ENCODE results near the gene CCDC86. TPM values are rescaled to one million over a fixed set of nuclear protein-coding genes. Genes with fewer than 3 reads are reported as not detected.

CCDC86 gene
- total and polyA plus RNA-seq, 9 of the 15 experiments (the other 6 are each of a cell fraction or from before 2014, with no cell fraction given) = 4.6 to 102 (median 25.2) TPM

DNA sequence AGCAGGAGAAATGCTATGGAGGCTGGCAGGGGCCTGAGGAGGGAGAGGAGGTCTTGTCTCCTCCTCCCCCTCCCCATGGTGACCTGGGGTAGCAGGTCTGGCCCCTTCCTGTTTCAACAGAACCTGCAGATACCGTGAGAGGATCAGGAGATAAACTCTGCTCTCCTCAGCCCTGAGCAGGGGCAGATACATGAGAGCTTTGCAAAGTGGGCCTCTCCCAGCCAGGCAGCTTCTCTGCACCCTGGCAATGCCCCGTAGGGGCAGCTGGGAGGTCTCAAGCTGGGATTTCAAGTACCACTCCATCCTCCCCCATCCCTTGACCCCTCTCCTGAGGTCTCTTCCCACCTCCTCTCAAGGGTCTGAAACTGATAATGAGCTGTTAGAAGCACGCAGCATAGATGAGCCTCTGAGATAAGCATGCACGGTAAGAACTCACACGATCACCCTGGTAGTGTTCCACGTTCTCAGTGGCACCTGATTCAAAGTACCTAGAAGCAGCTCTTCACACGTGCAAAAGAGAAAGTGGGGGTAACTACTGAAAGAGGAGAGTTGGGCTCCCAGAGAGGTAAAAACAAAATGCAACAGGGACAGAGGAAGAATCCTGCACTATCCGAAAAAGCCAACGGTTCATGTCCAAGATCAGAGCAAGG lies 4.9 kb upstream of the CCDC86 start (continued):
- TF ChIP-seq, protein P1, sequence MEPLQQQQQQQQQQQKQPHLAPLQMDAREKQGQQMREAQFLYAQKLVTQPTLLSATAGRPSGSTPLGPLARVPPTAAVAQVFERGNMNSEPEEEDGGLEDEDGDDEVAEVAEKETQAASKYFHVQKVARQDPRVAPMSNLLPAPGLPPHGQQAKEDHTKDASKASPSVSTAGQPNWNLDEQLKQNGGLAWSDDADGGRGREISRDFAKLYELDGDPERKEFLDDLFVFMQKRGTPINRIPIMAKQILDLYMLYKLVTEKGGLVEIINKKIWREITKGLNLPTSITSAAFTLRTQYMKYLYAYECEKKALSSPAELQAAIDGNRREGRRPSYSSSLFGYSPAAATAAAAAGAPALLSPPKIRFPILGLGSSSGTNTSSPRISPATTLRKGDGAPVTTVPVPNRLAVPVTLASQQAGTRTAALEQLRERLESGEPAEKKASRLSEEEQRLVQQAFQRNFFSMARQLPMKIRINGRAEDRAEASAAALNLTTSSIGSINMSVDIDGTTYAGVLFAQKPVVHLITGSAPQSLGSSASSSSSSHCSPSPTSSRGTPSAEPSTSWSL (CRISPR knock-in tag; IDR thresholded peaks at IDR 0.05; ENCODE audit: borderline replicate concordance) = no peak

DNA sequence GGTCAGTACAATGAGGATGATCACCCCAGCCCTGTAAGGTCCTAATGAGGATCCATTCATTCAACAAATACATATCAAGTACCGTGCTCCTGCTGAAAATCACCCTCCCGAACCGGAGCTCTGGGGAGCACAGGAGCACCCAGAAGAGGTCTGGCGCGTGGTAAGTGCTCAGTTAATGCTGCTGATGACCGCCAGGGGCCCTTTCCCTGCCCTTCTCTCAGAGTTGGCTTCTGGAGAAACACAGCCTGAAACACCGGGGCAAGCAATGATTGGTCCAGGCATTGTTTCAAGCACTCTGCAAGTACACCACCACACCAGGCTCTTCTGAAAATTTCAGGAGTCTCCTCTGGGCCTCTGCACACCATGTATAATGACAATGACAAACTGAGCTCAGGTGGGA lies 3.8 kb upstream of the CCDC86 start:
- FAIRE-seq = peak; percentile 76
- in situ Hi-C loops (cut with MboI) = loop anchor here (5.0 kb wide), 2 partner anchors 54 to 339 kb away; no protein-coding TSS in a partner anchor
- Histone ChIP-seq H3K36me3 (ENCODE audit: control insufficient read depth, insufficient read depth, low read length) (no peaks in the 10 kb centered on the region), H2AFZ (ENCODE audit: low read depth, low read length) (peak overlapping the region; percentile 71), H3K9ac (ENCODE audit: insufficient read depth in 1 of 2, low read depth in 2 of 2, low read length in 2 of 2) (peak overlapping the region in 1 of 2 experiments; percentile 50; a peak in 1 of 4 replicates), H3K27ac (ENCODE audit: extremely low read depth, low read depth, low read length) (no peak overlapping the region), H3K9me3 (replicated peaks; ENCODE audit: control insufficient read depth, insufficient read depth, low read depth, low read length) (no peaks in the 10 kb centered on the region), H3K27me3 (ENCODE audit: control insufficient read depth in 2 of 2, insufficient read depth in 2 of 2, low read length in 2 of 2) (no peaks in the 10 kb centered on the region), H3K4me3 (no peak overlapping the region), H3K4me2 (ENCODE audit: insufficient read depth, low read length) (no peak overlapping the region), H3K79me2 (ENCODE audit: control insufficient read depth, insufficient read depth, low read length) (peaks cover 13% of the 10 kb centered on the region), H3K4me1 (replicated peaks in 1 of 2; ENCODE audit: control insufficient read depth in 2 of 2, insufficient read depth in 2 of 2, low read length in 2 of 2) (peaks cover 19 to 27% of the 10 kb centered on the region in 2 experiments), H3K9me1 (ENCODE audit: control insufficient read depth, insufficient read depth, low read length) (no peaks in the 10 kb centered on the region), H4K20me1 (replicated peaks; ENCODE audit: control insufficient read depth, insufficient read depth, low read length) (no peaks in the 10 kb centered on the region)
- DNase-seq (ENCODE audit: extremely low read depth in 1 of 4, low spot score in 3 of 4) = peak; percentile 61 to 71 (median 67)
- intact Hi-C loops (cut with micrococcal nuclease) = no loop called here
- no TSS peak for BruUV-seq (replicated peaks)
- WGBS (ENCODE audit: insufficient coverage, low coverage, missing lambda C conversion rate) = 22% methylated on average over 7 of the region's 7 CpGs
- peak; percentile 78 for ATAC-seq
- ChIA-PET POLR2A (interaction anchor here (0.6 to 1.7 kb wide), 6 partner anchors 10 to 276 kb away, joined by 3 to 6 read pairs (median 4); no protein-coding TSS in a partner anchor), CTCF (ENCODE audit: low intra/inter-chr PET ratio) (interaction anchor here (1.2 kb wide), 1 partner anchor 61 kb away, joined by 3 read pairs; no protein-coding TSS in a partner anchor)
- TF ChIP-seq REST (IDR thresholded peaks at IDR 0.05; ENCODE audit: borderline replicate concordance) (0 out of 2 replicates have a peak, but pooled peaks have one; percentile 30), REST (CRISPR knock-in tag; IDR thresholded peaks at IDR 0.05; ENCODE audit: low read depth) (no peak), KAT7 (CRISPR knock-in tag; IDR thresholded peaks at IDR 0.05; ENCODE audit: borderline replicate concordance) (no peak), PHF20 (IDR thresholded peaks at IDR 0.05; ENCODE audit: partially characterized antibody) (no peak)
- TF ChIP-seq, protein P2, sequence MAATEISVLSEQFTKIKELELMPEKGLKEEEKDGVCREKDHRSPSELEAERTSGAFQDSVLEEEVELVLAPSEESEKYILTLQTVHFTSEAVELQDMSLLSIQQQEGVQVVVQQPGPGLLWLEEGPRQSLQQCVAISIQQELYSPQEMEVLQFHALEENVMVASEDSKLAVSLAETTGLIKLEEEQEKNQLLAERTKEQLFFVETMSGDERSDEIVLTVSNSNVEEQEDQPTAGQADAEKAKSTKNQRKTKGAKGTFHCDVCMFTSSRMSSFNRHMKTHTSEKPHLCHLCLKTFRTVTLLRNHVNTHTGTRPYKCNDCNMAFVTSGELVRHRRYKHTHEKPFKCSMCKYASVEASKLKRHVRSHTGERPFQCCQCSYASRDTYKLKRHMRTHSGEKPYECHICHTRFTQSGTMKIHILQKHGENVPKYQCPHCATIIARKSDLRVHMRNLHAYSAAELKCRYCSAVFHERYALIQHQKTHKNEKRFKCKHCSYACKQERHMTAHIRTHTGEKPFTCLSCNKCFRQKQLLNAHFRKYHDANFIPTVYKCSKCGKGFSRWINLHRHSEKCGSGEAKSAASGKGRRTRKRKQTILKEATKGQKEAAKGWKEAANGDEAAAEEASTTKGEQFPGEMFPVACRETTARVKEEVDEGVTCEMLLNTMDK (IDR thresholded peaks at IDR 0.05; ENCODE audit: borderline replicate concordance, insufficient read depth, low read depth, low read length, poor library complexity, severe bottlenecking) = peak; percentile 43
